Spleen (tissue), 11 donors: ENCODE measurements around the gene INTS13. TPM values are rescaled to one million over a fixed set of nuclear protein-coding genes. Genes with fewer than 3 reads are reported as not detected.

Experiments
- DNase-seq: peaks from one replicate; pipeline ENCODE4 v3.0.0-alpha.2; 2020
- H3K27ac ChIP-seq, 8 donors: fragments of 200-600 bp; sonication (generic) in 7 of 8; 1 replicate in 4 of 8; 2 replicates in 4 of 8; pipeline versions ENCODE4 v1.5.0 to v1.8.0; 2016 to 2021; ENCODE audit warnings: inconsistent platforms in 4 of 8, mild to moderate bottlenecking in 4 of 8, moderate library complexity in 1 of 8
- H3K27me3 ChIP-seq, 7 donors: fragments of 200-600 bp; sonication (generic) in 6 of 7; replicated peaks in 1 of 7; 1 replicate in 4 of 7; 2 replicates in 3 of 7; pipeline versions ENCODE4 v1.5.0 to v1.8.0; 2016 to 2021; ENCODE audit warnings: inconsistent platforms in 3 of 7, mild to moderate bottlenecking in 1 of 7
- H3K36me3 ChIP-seq, 6 donors: fragments of 200-600 bp; sonication (generic) in 5 of 6; 1 replicate in 4 of 6; 2 replicates in 2 of 6; pipeline versions ENCODE4 v1.5.0 to v1.8.0; 2016 to 2021; ENCODE audit warnings: inconsistent platforms in 2 of 6
- H3K4me1 ChIP-seq, 6 donors: fragments of 200-600 bp; sonication (generic) in 5 of 6; 1 replicate in 3 of 6; 2 replicates in 3 of 6; pipeline versions ENCODE4 v1.5.0 to v1.8.0; 2016 to 2021; ENCODE audit warnings: inconsistent platforms in 3 of 6
- H3K4me3 ChIP-seq, 8 donors: fragments of 200-600 bp; sonication (generic) in 7 of 8; 1 replicate in 4 of 8; 2 replicates in 4 of 8; pipeline versions ENCODE4 v1.5.0 to v1.8.0; 2016 to 2021; ENCODE audit warnings: inconsistent platforms in 4 of 8, mild to moderate bottlenecking in 4 of 8, moderate library complexity in 2 of 8
- H3K9me3 ChIP-seq, 8 donors: fragments of 200-600 bp; sonication (generic) in 7 of 8; 1 replicate in 4 of 8; 2 replicates in 4 of 8; pipeline versions ENCODE4 v1.5.0 to v1.8.0; 2016 to 2021; ENCODE audit warnings: inconsistent platforms in 4 of 8
- CTCF ChIP-seq, 11 experiments: fragments of 200-600 bp in 7 of 11; fragments of 450-650 bp in 4 of 11; sonication (generic) in 4 of 11; IDR thresholded peaks in 8 of 11; conservative IDR thresholded peaks in 3 of 11; 1 replicate in 7 of 11; 2 replicates in 4 of 11; pipeline versions ENCODE4 v1.4.0 to v1.8.0; 2016 to 2021; ENCODE audit warnings: antibody characterized with exemption in 11 of 11, inconsistent platforms in 4 of 11, mild to moderate bottlenecking in 1 of 11
- POLR2A ChIP-seq, 3 donors: fragments of 450-650 bp; IDR thresholded peaks; one replicate each; pipeline ENCODE4 v1.5.1; 2017; ENCODE audit warnings: antibody characterized with exemption in 3 of 3, mild to moderate bottlenecking in 1 of 3
- POLR2AphosphoS5 ChIP-seq, 3 donors: sonication (generic); formaldehyde crosslinking; IDR thresholded peaks; one replicate each; pipeline ENCODE4 v1.5.1; 2017; ENCODE audit warnings: antibody characterized with exemption in 3 of 3
- WGBS, 5 donors: extraction: QIAGEN DNeasy Blood & Tissue Kit in 3 of 5; methylation state at CpG; one replicate each; pipeline versions ENCODE4 v1.1.5 to v1.1.7; 2013 to 2018; 5-methylcytosine and 5-hydroxymethylcytosine counted together
- intact Hi-C: fragments of 100-400 bp; cut with DNase I; formaldehyde crosslinking; loops from one replicate; pipeline ENCODE4 v1.15.0; 2023; ENCODE audit warnings: low total_unique reads
- polyA plus RNA-seq, 3 donors: library from polyadenylated mRNA; stranded (reverse); fragments of 200-250 nt; gene quantifications; one replicate each; pipeline ENCODE4 v1.2.1, GENCODE V29; 2013
- total RNA-seq, 7 donors: library from RNA; depleted of rRNA in 3 of 7; stranded (reverse); fragments of >200 nt in 3 of 7; fragmentation: NEBNext Ultra II Directional in 4 of 7; extraction: Animal tissue kit (Norgen Biotek cat#: 25700) in 4 of 7; gene quantifications; one replicate each; pipeline versions ENCODE4 v1.1.0 to v1.2.1, GENCODE V29; 2016 to 2021
- donor health status: healthy with polysubstance abuse.
- donor health status: DM: no; HTN: no; CAD: no; lungs with moderate emphysema.
- donor health status: DM: no; HTN: no; CAD: no.
- donor health status: Bipolar disorder and iron deficiency.
- donor health status: healthy.
- donor health status: DM: no; HTN: no; CAD: no.
- donor health status: DM: yes; HTN: yes; CAD: no.

INTS13 gene
- total and polyA plus RNA-seq, 10 donors: 16.4 to 31.1 (median 26.0) TPM

GRCh38 chr12:26936559-26937442 is 980 bp downstream of the INTS13 start:
- Histone ChIP-seq H3K27ac (peak overlapping the region; percentile 89 to 98 (median 96)), H3K36me3 (peaks cover 0 to 30% (median 4%) of the 10 kb centered on the region in 6 donors), H3K27me3 (no peaks in the 10 kb centered on the region), H3K4me1 (peaks cover 37 to 88% (median 52%) of the 10 kb centered on the region in 6 donors), H3K9me3 (no peaks in the 10 kb centered on the region), H3K4me3 (peak overlapping the region; percentile 74 to 91 (median 82))
- 9 to 13% (median 10%) methylated on average over 8 of the region's 8 CpGs for WGBS, 5 donors
- DNase-seq: no peak
- intact Hi-C loops: loop anchor here (10.0 kb wide), 1 partner anchor 82 kb away; no protein-coding TSS in a partner anchor
- TF ChIP-seq CTCF (IDR thresholded peaks at IDR 0.05 in 8 of 11, conservative IDR thresholded peaks at IDR 0.05 in 3 of 11): no peak
- TF ChIP-seq POLR2AphosphoS5 (IDR thresholded peaks at IDR 0.05): no peak
- TF ChIP-seq POLR2A (IDR thresholded peaks at IDR 0.05): no peak

DNA sequence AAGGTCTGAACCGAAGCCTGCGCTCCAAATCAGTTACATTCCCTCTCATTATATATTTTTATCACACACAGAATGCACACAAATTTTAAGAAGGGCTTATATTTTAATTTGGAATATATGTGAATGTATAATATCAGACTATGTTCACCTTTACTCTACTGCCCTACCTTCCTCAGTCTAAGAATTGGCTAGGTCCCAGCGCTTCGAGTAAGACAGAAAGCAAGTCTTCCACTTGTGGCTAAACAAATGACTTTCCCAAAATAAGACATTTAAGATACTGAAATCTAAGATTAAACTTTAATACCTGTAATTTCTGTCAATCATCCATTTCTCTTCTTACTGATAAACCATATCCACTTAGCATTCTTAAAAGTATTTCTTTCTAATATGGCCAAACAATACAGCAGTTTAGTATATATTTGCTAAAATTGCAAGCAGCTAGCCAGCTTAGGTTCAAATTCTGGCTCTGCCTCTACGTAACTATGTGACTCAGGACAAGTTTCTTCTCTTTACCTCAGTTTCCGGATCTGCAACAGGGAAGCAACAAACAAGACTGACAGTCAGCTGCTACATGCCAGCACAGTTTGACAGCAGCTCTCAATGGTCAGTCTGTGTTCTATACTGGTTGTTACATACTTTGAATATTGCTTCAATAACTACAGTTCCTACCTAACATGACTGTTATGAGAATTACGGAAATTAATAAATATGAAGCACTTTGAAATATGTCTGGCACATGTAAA is 2.0 kb downstream of the INTS13 start:
- H3K27me3 ChIP-seq: no peaks in the 10 kb centered on the region
- TF ChIP-seq POLR2A (IDR thresholded peaks at IDR 0.05) (no peak), CTCF (IDR thresholded peaks at IDR 0.05 in 8 of 11, conservative IDR thresholded peaks at IDR 0.05 in 3 of 11) (no peak), POLR2AphosphoS5 (IDR thresholded peaks at IDR 0.05) (no peak)
- no peaks in the 10 kb centered on the region for H3K9me3 ChIP-seq
- no peak for DNase-seq
- WGBS, 5 donors: 58 to 67% (median 61%) methylated on average over 7 of the region's 7 CpGs
- peaks cover 29 to 78% (median 42%) of the 10 kb centered on the region in 6 donors for H3K4me1 ChIP-seq
- peaks cover 0 to 40% (median 9%) of the 10 kb centered on the region in 6 donors for H3K36me3 ChIP-seq
- intact Hi-C loops: loop anchor here (10.0 kb wide), 1 partner anchor 81 kb away; no protein-coding TSS in a partner anchor
- peak overlapping the region in 5 of 8 donors; percentile 95 to 98 (median 96) for H3K27ac ChIP-seq
- peak overlapping the region in 2 of 8 donors; percentile 86 to 91 for H3K4me3 ChIP-seq

GRCh38 chr12:26929590-26929989 is 8.2 kb downstream of the INTS13 start:
- Histone ChIP-seq H3K27ac (no peak overlapping the region), H3K9me3 (no peaks in the 10 kb centered on the region), H3K4me3 (no peak overlapping the region), H3K4me1 (peaks cover 0 to 27% (median 0%) of the 10 kb centered on the region in 6 donors), H3K27me3 (no peaks in the 10 kb centered on the region), H3K36me3 (peaks cover 0 to 88% (median 37%) of the 10 kb centered on the region in 6 donors)
- DNase-seq: no peak
- intact Hi-C loops: no loop called here
- TF ChIP-seq CTCF (IDR thresholded peaks at IDR 0.05 in 8 of 11, conservative IDR thresholded peaks at IDR 0.05 in 3 of 11) (no peak), POLR2A (IDR thresholded peaks at IDR 0.05) (no peak), POLR2AphosphoS5 (IDR thresholded peaks at IDR 0.05) (no peak)
- WGBS, 5 donors: 96 to 99% (median 97%) methylated on average over 2 of the region's 2 CpGs
